Superior temporal gyrus (tissue), 1 donor: ENCODE results near the gene MRPS6.

ENCODE experiments used
- DNase-seq: peaks from one replicate; pipeline ENCODE4 v3.0.0-alpha.2; 2016; ENCODE audit errors: extremely low spot score

Gene MRPS6

GRCh38 chr21:34071683-34072082, 1.7 kb upstream of the MRPS6 start:
- no peak for DNase-seq

- DNase-seq, result no peak
These were observed 990 bp upstream of the MRPS6 start for GRCh38 chr21:34072145-34073031.

- no peak for DNase-seq
These were observed 438 bp downstream of the MRPS6 start for GRCh38 chr21:34073749-34074282.

GRCh38 chr21:34074283-34075090, 1.1 kb downstream of the MRPS6 start:
- no peak for DNase-seq

GRCh38 chr21:34075091-34075425, 1.7 kb downstream of the MRPS6 start:
- DNase-seq, result no peak

- no peak for DNase-seq
These were observed 2.6 kb downstream of the MRPS6 start for GRCh38 chr21:34075760-34076660.

- no peak for DNase-seq
These were observed 3.5 kb downstream of the MRPS6 start for GRCh38 chr21:34076835-34077234.

- DNase-seq, result no peak
These were observed 4.5 kb downstream of the MRPS6 start for GRCh38 chr21:34077888-34078287.

- DNase-seq, result no peak
These were observed 5.5 kb downstream of the MRPS6 start for GRCh38 chr21:34078915-34079314.

GRCh38 chr21:34080710-34081109, 7.3 kb downstream of the MRPS6 start:
- no peak for DNase-seq

- no peak for DNase-seq
These were observed 9.4 kb downstream of the MRPS6 start for GRCh38 chr21:34082769-34083168.

GRCh38 chr21:34083357-34083756, 10.0 kb downstream of the MRPS6 start:
- DNase-seq, result no peak

GRCh38 chr21:34085129-34085528, 11.8 kb downstream of the MRPS6 start:
- no peak for DNase-seq

- DNase-seq, result no peak
These were observed 13.5 kb downstream of the MRPS6 start for GRCh38 chr21:34086887-34087306.

- DNase-seq, result no peak
These were observed 15.4 kb downstream of the MRPS6 start for GRCh38 chr21:34088752-34089151.

GRCh38 chr21:34091032-34091431, 17.7 kb downstream of the MRPS6 start:
- DNase-seq, result no peak

GRCh38 chr21:34091607-34092006, 18.2 kb downstream of the MRPS6 start:
- no peak for DNase-seq

GRCh38 chr21:34092262-34092921, 19.0 kb downstream of the MRPS6 start:
- no peak for DNase-seq

- no peak for DNase-seq
These were observed 19.7 kb downstream of the MRPS6 start for GRCh38 chr21:34093083-34093482.

- no peak for DNase-seq
These were observed 21.6 kb downstream of the MRPS6 start for GRCh38 chr21:34094949-34095348.

GRCh38 chr21:34097442-34097841, 24.1 kb downstream of the MRPS6 start:
- DNase-seq, result no peak
